Fibroblast of skin of back (primary cell): ENCODE results near the gene BRINP2.
A peak's percentile ranks its signal among the peaks of the same experiment; 100 is the strongest.
"Not testable (repeated sequence)": the region's sequence is repeated elsewhere in the genome, so short reads cannot be mapped to it uniquely, and the experiment has no call there.

ENCODE experiments used
- DNase-seq: peaks from one replicate; pipeline ENCODE4 v3.0.0-alpha.2; 2013

The BRINP2 gene

GRCh38 chr1:177315261-177315660 lies 144.5 kb downstream of the BRINP2 start:
- DNase-seq: peak; percentile 3

DNA sequence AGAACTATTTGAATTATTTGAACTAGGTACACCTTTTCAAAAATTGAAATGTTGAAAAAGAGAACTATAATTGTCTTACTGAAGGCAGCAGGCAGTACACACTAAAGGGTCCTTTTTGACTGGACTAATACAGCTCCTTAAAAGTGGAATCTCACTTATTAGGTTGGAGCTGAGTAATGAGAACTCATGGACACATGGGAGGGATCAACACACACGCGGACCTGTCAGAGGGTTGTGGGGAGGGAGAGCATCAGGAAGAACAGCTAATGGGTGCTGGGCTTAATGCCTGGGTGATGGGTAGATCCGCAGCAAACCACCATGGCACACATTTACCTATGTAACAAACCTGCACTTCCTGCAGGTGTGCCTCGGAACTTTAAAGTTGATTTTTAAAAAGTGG lies 145.0 kb downstream of the BRINP2 start:
- no peak for DNase-seq

DNA sequence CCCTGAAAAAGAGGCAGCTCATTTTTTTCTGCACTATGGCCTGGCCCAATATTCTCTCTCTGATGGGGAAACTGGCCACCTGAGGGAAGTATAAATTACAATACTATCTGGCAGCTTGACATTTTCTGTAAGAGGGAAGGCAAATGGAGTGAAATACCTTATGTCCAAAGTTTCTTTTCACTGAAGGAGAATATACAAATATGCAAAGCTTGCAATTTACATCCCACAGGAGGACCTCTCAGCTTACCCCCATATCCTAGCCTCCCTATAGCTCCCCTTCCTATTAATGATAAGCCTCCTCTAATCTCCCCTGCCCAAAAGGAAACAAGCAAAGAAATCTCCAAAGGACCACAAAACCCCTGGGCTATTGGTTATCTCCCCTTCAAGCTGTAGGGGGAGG lies 150.7 kb downstream of the BRINP2 start:
- not testable (repeated sequence) for DNase-seq

DNA sequence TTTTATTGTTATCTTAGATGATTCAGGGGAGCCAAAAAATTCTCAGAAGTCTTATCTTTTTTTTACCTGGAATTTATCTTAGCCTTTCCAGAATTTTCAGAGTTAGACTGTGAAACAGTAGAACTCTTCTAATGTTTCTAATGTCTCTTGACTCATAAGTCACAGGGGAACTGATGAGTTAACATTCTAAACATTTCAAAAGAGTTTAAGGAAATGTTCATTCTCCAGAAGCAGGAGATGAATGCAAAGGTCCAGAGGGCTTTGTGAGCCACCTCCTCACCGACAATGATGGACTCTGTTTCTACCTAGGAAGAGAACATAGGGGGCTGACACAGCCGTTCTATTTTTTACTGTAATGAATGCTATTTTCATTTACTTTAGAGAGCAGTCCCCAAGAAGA lies 157.5 kb downstream of the BRINP2 start:
- DNase-seq: peak; percentile 15

- no peak for DNase-seq
Measured at GRCh38 chr1:177329871-177330270, 159.1 kb downstream of the BRINP2 start.
